SKM-1 (cell line): ENCODE measurements around the gene SULT4A1.
"Not testable (repeated sequence)": the region's sequence is repeated elsewhere in the genome, so short reads cannot be mapped to it uniquely, and the experiment has no call there.

Experiments used
- DNase-seq: peaks from one replicate; lab custom pipeline; 2025; ENCODE audit not compliant: unreplicated experiment; lab: John Stamatoyannopoulos, UW

SULT4A1 gene

GRCh38 chr22:43862074-43862881 is at the start of gene SULT4A1:
SULT4A1 (minus strand) TSS chr22:43862513; CDS start chr22:43862382, 131 bp downstream.
- DNase-seq, result no peak

- no peak for DNase-seq
Measured at GRCh38 chr22:43911351-43911750, 49.0 kb upstream of the SULT4A1 start.

GRCh38 chr22:43910178-43910695 is 47.9 kb upstream of the SULT4A1 start:
- DNase-seq, result no peak

GRCh38 chr22:43909708-43910107 is 47.4 kb upstream of the SULT4A1 start:
- DNase-seq, result no peak

- DNase-seq, result no peak
Measured at GRCh38 chr22:43905681-43906080, 43.4 kb upstream of the SULT4A1 start.

GRCh38 chr22:43904412-43904811 is 42.1 kb upstream of the SULT4A1 start:
- not testable (repeated sequence) for DNase-seq

GRCh38 chr22:43903033-43903432 is 40.7 kb upstream of the SULT4A1 start:
- not testable (repeated sequence) for DNase-seq

- no peak for DNase-seq
Measured at GRCh38 chr22:43901976-43902643, 39.8 kb upstream of the SULT4A1 start.

- DNase-seq, result no peak
Measured at GRCh38 chr22:43900206-43900605, 37.9 kb upstream of the SULT4A1 start.

GRCh38 chr22:43897751-43898261 is 35.5 kb upstream of the SULT4A1 start:
- no peak for DNase-seq

GRCh38 chr22:43895986-43896645 is 33.8 kb upstream of the SULT4A1 start:
- no peak for DNase-seq

GRCh38 chr22:43894122-43894521 is 31.8 kb upstream of the SULT4A1 start:
- no peak for DNase-seq

- no peak for DNase-seq
Measured at GRCh38 chr22:43893266-43893665, 31.0 kb upstream of the SULT4A1 start.

GRCh38 chr22:43892183-43892894 is 30.0 kb upstream of the SULT4A1 start:
- no peak for DNase-seq

- DNase-seq, result no peak
Measured at GRCh38 chr22:43891360-43892182, 29.3 kb upstream of the SULT4A1 start, which contains the start of gene PNPLA5. PNPLA5 (minus strand) TSS chr22:43892013; CDS start chr22:43891880, 133 bp downstream.

GRCh38 chr22:43890901-43891331 is 28.6 kb upstream of the SULT4A1 start:
- DNase-seq, result no peak

GRCh38 chr22:43889860-43890253 is 27.5 kb upstream of the SULT4A1 start:
- no peak for DNase-seq

- no peak for DNase-seq
Measured at GRCh38 chr22:43889201-43889859, 27.0 kb upstream of the SULT4A1 start.

GRCh38 chr22:43888740-43889139 is 26.4 kb upstream of the SULT4A1 start:
- DNase-seq, result no peak
